Natural killer cell (primary cell): ENCODE measurements around the gene CNPY3. TPM values are rescaled to one million over a fixed set of nuclear protein-coding genes. Genes with fewer than 3 reads are reported as not detected.

Experiments used
- ATAC-seq, 3 donors: fragments of 150-1000 bp in 2 of 3; fragments of 200-7000 bp in 1 of 3; cut with Tn5 transposase; 1 replicate in 1 of 3; 2 replicates in 2 of 3; pipeline ENCODE4 v1.10.0; 2021; ENCODE audit warnings: mild to moderate bottlenecking in 2 of 3, moderate library complexity in 2 of 3
- DNase-seq, 2 donors: peaks; one replicate each; pipeline versions ENCODE4 v3.0.0 to v3.0.0-alpha.2; 2013 to 2021; ENCODE audit warnings: mixed read lengths in 1 of 2
- H3K27ac ChIP-seq: one replicate; pipeline ENCODE4 v1.5.1; 2013; ENCODE audit warnings: mild to moderate bottlenecking, low read length
- H3K27me3 ChIP-seq: one replicate; pipeline ENCODE4 v1.6.1; 2013; ENCODE audit warnings: low read length; ENCODE audit not compliant: control insufficient read depth, insufficient read depth
- H3K36me3 ChIP-seq: one replicate; pipeline ENCODE4 v1.6.1; 2013; ENCODE audit warnings: low read length; ENCODE audit not compliant: control insufficient read depth, insufficient read depth
- H3K4me1 ChIP-seq: one replicate; pipeline ENCODE4 v1.6.1; 2013; ENCODE audit warnings: low read length; ENCODE audit not compliant: control insufficient read depth, insufficient read depth
- H3K4me3 ChIP-seq: one replicate; pipeline ENCODE4 v1.5.1; 2013; ENCODE audit warnings: low read length
- H3K9me3 ChIP-seq: one replicate; pipeline ENCODE4 v1.6.1; 2013; ENCODE audit warnings: low read length; ENCODE audit not compliant: control insufficient read depth, insufficient read depth
- H3K27ac Mint-ChIP-seq, 2 donors: one replicate each; pipeline ENCODE4 v1.8.0; 2022; ENCODE audit warnings: mild to moderate bottlenecking in 2 of 2, mixed read lengths in 2 of 2, moderate library complexity in 1 of 2
- H3K27me3 Mint-ChIP-seq, 2 donors: one replicate each; pipeline ENCODE4 v1.8.0; 2022; ENCODE audit warnings: low read depth in 2 of 2, mixed read lengths in 2 of 2
- H3K36me3 Mint-ChIP-seq: one replicate; pipeline ENCODE4 v1.8.0; 2022; ENCODE audit warnings: mixed read lengths
- H3K4me1 Mint-ChIP-seq, 2 donors: one replicate each; pipeline ENCODE4 v1.8.0; 2022; ENCODE audit warnings: mixed read lengths in 2 of 2
- H3K4me3 Mint-ChIP-seq: one replicate; pipeline ENCODE4 v1.8.0; 2022; ENCODE audit warnings: mild to moderate bottlenecking, moderate library complexity, mixed read lengths
- H3K9me3 Mint-ChIP-seq, 2 donors: one replicate each; pipeline ENCODE4 v1.8.0; 2022; ENCODE audit warnings: mixed read lengths in 2 of 2
- WGBS: methylation state at CpG from one replicate; pipeline ENCODE4 v1.1.7; 2013; ENCODE audit warnings: missing lambda C conversion rate; ENCODE audit not compliant: insufficient coverage; 5-methylcytosine and 5-hydroxymethylcytosine counted together
- intact Hi-C: fragments of 100-400 bp; cut with micrococcal nuclease; formaldehyde crosslinking; loops from one replicate; pipeline ENCODE4 v1.14.2; 2022
- total RNA-seq, 4 donors: library from RNA; stranded (reverse); fragments of 120-200 nt in 1 of 4; gene quantifications; one replicate each; pipeline versions ENCODE4 v1.2.3 to v1.2.4, GENCODE V29; 2013 to 2022
- TF ChIP-seq, protein P1 (sequence below): fragments of 200-600 bp; IDR thresholded peaks from one replicate; pipeline ENCODE4 v1.8.0; 2022; ENCODE audit warnings: antibody characterized with exemption

CNPY3 gene
- total RNA-seq, 3 donors from 2014 or later (not counting 1 experiment from before 2014, with no cell fraction given), result 52.4 to 71.2 (median 59.8) TPM

DNA sequence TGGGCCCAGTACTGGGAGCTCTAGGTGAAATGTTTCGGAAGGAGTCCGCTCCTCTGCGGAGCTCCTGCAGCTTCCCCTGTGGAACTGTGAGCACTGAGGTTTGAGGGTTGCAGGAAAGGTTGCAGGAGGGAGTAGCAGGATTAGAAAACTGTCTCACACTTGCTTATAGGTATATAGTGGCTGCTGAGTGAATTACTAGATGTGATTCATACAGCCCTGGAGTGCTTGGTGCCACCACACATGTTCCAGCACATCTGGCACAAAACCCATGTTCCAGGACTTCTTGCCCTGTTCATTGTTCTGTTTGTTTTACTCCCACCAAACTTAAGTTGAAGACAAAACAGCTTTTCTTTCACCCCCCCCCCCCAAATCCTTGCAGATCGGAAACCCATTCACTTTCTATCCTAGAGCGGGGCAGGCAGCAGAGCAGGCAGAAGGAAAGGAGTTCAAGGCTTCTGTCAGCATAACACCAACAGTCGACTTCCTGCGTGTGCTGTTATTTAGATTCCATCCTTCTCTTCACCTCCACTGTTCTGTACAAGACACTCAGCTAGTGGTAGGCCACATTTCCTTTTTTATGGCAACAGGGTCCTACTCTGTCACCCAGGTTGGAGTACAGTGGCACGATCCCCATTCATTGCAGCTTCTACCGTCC lies 50.4 kb downstream of the CNPY3 start:
- peak overlapping the region; percentile 69 for H3K4me3 ChIP-seq
- no peaks in the 10 kb centered on the region for H3K9me3 ChIP-seq
- no peaks in the 10 kb centered on the region for H3K9me3 Mint-ChIP-seq
- peaks cover 33% of the 10 kb centered on the region for H3K4me1 ChIP-seq
- no peaks in the 10 kb centered on the region for H3K27me3 Mint-ChIP-seq
- intact Hi-C loops, result loop anchor here (1.0 to 2.0 kb wide), 2 partner anchors 50 to 79 kb away; partner anchors contain the start of genes CNPY3, KLC4 and MRPL2
- TF ChIP-seq, protein P1, sequence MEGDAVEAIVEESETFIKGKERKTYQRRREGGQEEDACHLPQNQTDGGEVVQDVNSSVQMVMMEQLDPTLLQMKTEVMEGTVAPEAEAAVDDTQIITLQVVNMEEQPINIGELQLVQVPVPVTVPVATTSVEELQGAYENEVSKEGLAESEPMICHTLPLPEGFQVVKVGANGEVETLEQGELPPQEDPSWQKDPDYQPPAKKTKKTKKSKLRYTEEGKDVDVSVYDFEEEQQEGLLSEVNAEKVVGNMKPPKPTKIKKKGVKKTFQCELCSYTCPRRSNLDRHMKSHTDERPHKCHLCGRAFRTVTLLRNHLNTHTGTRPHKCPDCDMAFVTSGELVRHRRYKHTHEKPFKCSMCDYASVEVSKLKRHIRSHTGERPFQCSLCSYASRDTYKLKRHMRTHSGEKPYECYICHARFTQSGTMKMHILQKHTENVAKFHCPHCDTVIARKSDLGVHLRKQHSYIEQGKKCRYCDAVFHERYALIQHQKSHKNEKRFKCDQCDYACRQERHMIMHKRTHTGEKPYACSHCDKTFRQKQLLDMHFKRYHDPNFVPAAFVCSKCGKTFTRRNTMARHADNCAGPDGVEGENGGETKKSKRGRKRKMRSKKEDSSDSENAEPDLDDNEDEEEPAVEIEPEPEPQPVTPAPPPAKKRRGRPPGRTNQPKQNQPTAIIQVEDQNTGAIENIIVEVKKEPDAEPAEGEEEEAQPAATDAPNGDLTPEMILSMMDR, result no peak
- H3K36me3 ChIP-seq, result no peaks in the 10 kb centered on the region
- 26% methylated on average over 9 of the region's 9 CpGs for WGBS
- H3K36me3 Mint-ChIP-seq, result no peaks in the 10 kb centered on the region
- H3K4me3 Mint-ChIP-seq, result peak overlapping the region; percentile 94
- peak overlapping the region; percentile 95 to 98 for H3K27ac Mint-ChIP-seq
- H3K4me1 Mint-ChIP-seq, result peaks cover 32 to 34% of the 10 kb centered on the region in 2 donors
- H3K27me3 ChIP-seq, result no peaks in the 10 kb centered on the region
- DNase-seq, result peak in 1 of 2 donors; percentile 49
- H3K27ac ChIP-seq, result peak overlapping the region; percentile 81
- ATAC-seq, result peak in 1 of 3 donors; percentile 8

GRCh38 chr6:42981836-42982235 lies 52.6 kb downstream of the CNPY3 start:
- peaks cover 51% of the 10 kb centered on the region for H3K4me1 ChIP-seq
- no peaks in the 10 kb centered on the region for H3K36me3 ChIP-seq
- intact Hi-C loops, result no loop called here
- Mint-ChIP-seq H3K27ac (peak overlapping the region; percentile 11 to 37), H3K36me3 (no peaks in the 10 kb centered on the region), H3K27me3 (no peaks in the 10 kb centered on the region), H3K4me3 (no peak overlapping the region), H3K9me3 (no peaks in the 10 kb centered on the region), H3K4me1 (peaks cover 49 to 52% of the 10 kb centered on the region in 2 donors)
- no peaks in the 10 kb centered on the region for H3K27me3 ChIP-seq
- no peak for DNase-seq
- no peaks in the 10 kb centered on the region for H3K9me3 ChIP-seq
- no peak overlapping the region for H3K4me3 ChIP-seq
- WGBS, result 95% methylated on average over 5 of the region's 5 CpGs
- TF ChIP-seq, protein P1, result no peak
- H3K27ac ChIP-seq, result no peak overlapping the region
- no peak for ATAC-seq

DNA sequence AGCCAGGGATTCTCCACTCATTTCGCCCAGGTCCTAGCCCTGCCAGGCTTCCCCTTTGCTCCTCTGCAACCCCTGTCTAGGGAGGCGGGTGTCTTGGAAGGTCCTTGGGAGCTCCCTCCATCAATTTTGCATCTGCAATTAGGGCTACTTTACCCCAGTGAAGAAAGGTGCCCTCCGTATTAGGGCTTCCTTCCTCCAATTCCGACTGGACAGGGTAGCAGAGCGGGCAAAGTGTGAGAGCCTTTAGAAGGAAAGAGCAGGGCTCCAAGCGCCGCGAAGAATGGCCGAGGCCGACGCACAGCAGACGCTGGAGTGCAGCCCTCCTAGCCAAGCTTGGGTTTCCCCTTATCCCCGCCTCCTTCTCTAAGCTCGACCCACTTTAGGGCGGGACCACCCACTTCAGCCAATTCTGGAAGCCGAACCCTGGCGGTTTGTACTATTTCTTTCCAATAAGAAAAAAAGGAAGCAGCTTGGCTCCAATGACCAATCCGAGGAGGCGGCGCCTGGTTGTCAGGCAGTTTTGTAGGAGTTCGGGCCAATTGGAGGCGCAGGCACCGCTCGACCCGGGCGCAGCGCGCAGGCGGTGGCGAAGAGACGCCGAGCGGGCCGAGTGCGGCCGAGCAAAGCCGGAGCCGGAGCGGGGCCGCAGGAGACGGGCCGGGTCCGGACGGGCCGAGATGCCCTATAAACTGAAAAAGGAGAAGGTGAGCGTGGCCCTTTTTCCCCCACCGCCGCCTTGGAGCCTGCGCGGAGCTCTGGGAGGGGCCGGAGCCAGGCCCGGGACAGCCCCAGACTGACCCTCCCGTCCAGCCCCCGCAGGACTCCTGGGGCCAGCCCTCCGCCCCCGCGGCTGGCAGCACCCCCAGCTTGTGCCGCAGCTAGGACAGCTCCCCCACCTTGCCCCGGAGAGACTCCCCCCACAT lies 55.0 kb downstream of the CNPY3 start, which contains the start of gene PPP2R5D:
Gene PPP2R5D, plus strand, starts transcription at position 570 of the 923 bp plus-strand sequence. Its CDS starts 108 bp downstream, at position 678.
- H3K36me3 ChIP-seq, result peaks cover 4% of the 10 kb centered on the region
- H3K27ac ChIP-seq, result peak within 1 kb of the TSS; percentile 76
- H3K27me3 ChIP-seq, result no peaks in the 10 kb centered on the region
- peaks cover 36% of the 10 kb centered on the region for H3K4me1 ChIP-seq
- peak within 1 kb of the TSS; percentile 75 for H3K4me3 ChIP-seq
- intact Hi-C loops, result loop anchor here (1.0 kb wide), 3 partner anchors 30 to 55 kb away; partner anchors contain the start of genes CNPY3, KLHDC3 and RRP36
- ATAC-seq, result peak; percentile 91 to 98 (median 93)
- H3K27ac Mint-ChIP-seq, result peak within 1 kb of the TSS; percentile 94 to 95
- H3K4me3 Mint-ChIP-seq, result peak within 1 kb of the TSS; percentile 95
- TF ChIP-seq, protein P1, result no peak
- peak; percentile 94 to 98 for DNase-seq
- peaks cover 48 to 52% of the 10 kb centered on the region in 2 donors for H3K4me1 Mint-ChIP-seq
- H3K9me3 ChIP-seq, result no peaks in the 10 kb centered on the region
- no peaks in the 10 kb centered on the region for H3K36me3 Mint-ChIP-seq
- under 1% methylated on average over 59 of the region's 59 CpGs for WGBS
- no peaks in the 10 kb centered on the region for H3K9me3 Mint-ChIP-seq
- no peaks in the 10 kb centered on the region for H3K27me3 Mint-ChIP-seq
